Esophagus squamous epithelium (tissue), 4 donors: ENCODE measurements around the gene KANSL1.

Experiments used
- POLR2A ChIP-seq, 4 donors: fragments of 450-650 bp; IDR thresholded peaks; one replicate each; pipeline ENCODE4 v1.6.1; 2017; ENCODE audit warnings: antibody characterized with exemption in 4 of 4, mild to moderate bottlenecking in 4 of 4, moderate library complexity in 3 of 4
- TF ChIP-seq, protein P1 (sequence below), 6 experiments: fragments of 450-650 bp in 4 of 6; fragments of 200-600 bp in 2 of 6; sonication (generic) in 2 of 6; IDR thresholded peaks; one replicate each; pipeline ENCODE4 v1.5.1; 2016 to 2019; ENCODE audit warnings: antibody characterized with exemption in 6 of 6, mild to moderate bottlenecking in 4 of 6, moderate library complexity in 4 of 6

GRCh38 chr17:45993962-45994627 lies 199.1 kb downstream of the KANSL1 start:
- no peak for TF ChIP-seq POLR2A (IDR thresholded peaks at IDR 0.05)
- TF ChIP-seq, protein P1, sequence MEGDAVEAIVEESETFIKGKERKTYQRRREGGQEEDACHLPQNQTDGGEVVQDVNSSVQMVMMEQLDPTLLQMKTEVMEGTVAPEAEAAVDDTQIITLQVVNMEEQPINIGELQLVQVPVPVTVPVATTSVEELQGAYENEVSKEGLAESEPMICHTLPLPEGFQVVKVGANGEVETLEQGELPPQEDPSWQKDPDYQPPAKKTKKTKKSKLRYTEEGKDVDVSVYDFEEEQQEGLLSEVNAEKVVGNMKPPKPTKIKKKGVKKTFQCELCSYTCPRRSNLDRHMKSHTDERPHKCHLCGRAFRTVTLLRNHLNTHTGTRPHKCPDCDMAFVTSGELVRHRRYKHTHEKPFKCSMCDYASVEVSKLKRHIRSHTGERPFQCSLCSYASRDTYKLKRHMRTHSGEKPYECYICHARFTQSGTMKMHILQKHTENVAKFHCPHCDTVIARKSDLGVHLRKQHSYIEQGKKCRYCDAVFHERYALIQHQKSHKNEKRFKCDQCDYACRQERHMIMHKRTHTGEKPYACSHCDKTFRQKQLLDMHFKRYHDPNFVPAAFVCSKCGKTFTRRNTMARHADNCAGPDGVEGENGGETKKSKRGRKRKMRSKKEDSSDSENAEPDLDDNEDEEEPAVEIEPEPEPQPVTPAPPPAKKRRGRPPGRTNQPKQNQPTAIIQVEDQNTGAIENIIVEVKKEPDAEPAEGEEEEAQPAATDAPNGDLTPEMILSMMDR (IDR thresholded peaks at IDR 0.05), result no peak
